Ovary (tissue), 10 donors: ENCODE data around the gene NDUFA3. TPM values are rescaled to one million over a fixed set of nuclear protein-coding genes. Genes with fewer than 3 reads are reported as not detected.

Source experiments
- DNase-seq, 5 donors: peaks; one replicate each; pipeline ENCODE4 v3.0.0-alpha.2; 2019 to 2020
- H3K27ac ChIP-seq, 2 donors: fragments of 200-600 bp; one replicate each; pipeline versions ENCODE4 v1.5.1 to v1.8.0; 2019 to 2022
- H3K27me3 ChIP-seq: fragments of 200-600 bp; one replicate; pipeline ENCODE4 v1.8.0; 2022
- H3K36me3 ChIP-seq: fragments of 200-600 bp; sonication (generic); one replicate; pipeline ENCODE4 v1.5.1; 2019
- H3K4me1 ChIP-seq: one replicate; pipeline ENCODE4 v1.8.1; 2013; ENCODE audit warnings: mild to moderate bottlenecking, moderate library complexity; ENCODE audit not compliant: insufficient read depth
- H3K4me3 ChIP-seq: fragments of 200-600 bp; sonication (generic); one replicate; pipeline ENCODE4 v1.5.1; 2017
- H3K9me3 ChIP-seq, 2 donors: fragments of 200-600 bp in 1 of 2; sonication (generic) in 1 of 2; one replicate each; pipeline versions ENCODE4 v1.5.1 to v1.8.1; 2013 to 2019; ENCODE audit warnings: mild to moderate bottlenecking in 1 of 2, moderate library complexity in 1 of 2
- EP300 ChIP-seq: sonication (generic); formaldehyde crosslinking; IDR thresholded peaks from one replicate; pipeline ENCODE4 v1.6.1; 2017; ENCODE audit warnings: antibody characterized with exemption
- POLR2A ChIP-seq: fragments of 450-650 bp; IDR thresholded peaks from one replicate; pipeline ENCODE4 v1.6.1; 2017; ENCODE audit warnings: antibody characterized with exemption, mild to moderate bottlenecking, moderate library complexity
- WGBS, 3 donors: extraction: QIAGEN DNeasy Blood & Tissue Kit in 1 of 3; methylation state at CpG; one replicate each; pipeline versions ENCODE4 v1.1.5 to v1.1.7; 2013 to 2017; 5-methylcytosine and 5-hydroxymethylcytosine counted together
- intact Hi-C, 4 donors: fragments of 100-400 bp; cut with DNase I; formaldehyde crosslinking; loops; one replicate each; pipeline versions ENCODE4 v1.11.0 to v1.15.1; 2022 to 2023
- long read RNA-seq, 3 donors: library from polyadenylated mRNA in 2 of 3; unstranded in 2 of 3; transcript quantifications; one replicate each; pipeline ENCODE4 v2.0.0 and lab custom pipeline, GENCODE V29; 2021 to 2026
- polyA plus RNA-seq, 2 donors: library from polyadenylated mRNA; stranded (reverse); fragments of 200-250 nt in 1 of 2; fragments of 350-450 nt in 1 of 2; fragmentation: Illumina TruSeq in 1 of 2; extraction: RNeasy Lipid Tissue Mini Kit (QIAGEN cat#74804) in 1 of 2; gene quantifications; one replicate each; pipeline ENCODE4 v1.2.3, GENCODE V29; 2013 to 2014
- total RNA-seq, 7 donors: library from RNA; depleted of rRNA in 2 of 7; stranded (reverse); fragments of >200 nt in 2 of 7; fragmentation: NEBNext Ultra II Directional in 3 of 7; extraction: Animal tissue kit (Norgen Biotek cat#: 25700) in 3 of 7; gene quantifications; one replicate each; pipeline versions ENCODE4 v1.1.0 to v1.2.4, GENCODE V29; 2016 to 2023
- TF ChIP-seq, protein P1 (sequence below), 3 donors: fragments of 450-650 bp in 2 of 3; fragments of 200-600 bp in 1 of 3; IDR thresholded peaks; one replicate each; pipeline versions ENCODE4 v1.5.1 to v1.8.0; 2016 to 2022; ENCODE audit warnings: antibody characterized with exemption in 3 of 3, mild to moderate bottlenecking in 1 of 3
- donor health status: DM: no; HTN: no; CAD: no; lungs with moderate emphysema.
- donor health status: DM: no; HTN: no; CAD: no.
- donor health status: Bipolar disorder and iron deficiency.
- donor health status: DM: yes; HTN: yes; CAD: no.
- donor health status: DM: no; HTN: no; CAD: no.
- donor health status: DM: yes; HTN: yes; CAD: no.

Gene NDUFA3
- total RNA-seq, result 100 to 1,000 TPM in 3 of 7 donors, 10 to 100 TPM in 3, 1 to 10 TPM in 1; 6.2 to 110 (median 82.1) TPM
- polyA plus RNA-seq, result 100 to 1,000 TPM in 1 of 2 donors, 10 to 100 TPM in 1; 58.3 to 110 TPM
- long read RNA-seq, donor 1, transcript NDUFA3-214 (4 exons, 963 nt), result major isoform, 6 of 14 reads
- long read RNA-seq, donor 1, partial matches to known transcripts, result 0 of 14 reads
- long read RNA-seq, donor 1, other reads (novel, unspliced or antisense), result 7 of 14 reads
- long read RNA-seq, donor 2, transcript NDUFA3-214 (4 exons, 963 nt), result major isoform, 52 of 64 reads
- long read RNA-seq, donor 2, transcript NDUFA3-213 (3 exons, 541 nt), result minor isoform, 10 of 64 reads
- long read RNA-seq, donor 2, partial matches to known transcripts, result 0 of 64 reads
- long read RNA-seq, donor 2, other reads (novel, unspliced or antisense), result 0 of 64 reads
- long read RNA-seq, donor 3, transcript NDUFA3-214 (4 exons, 963 nt), result major isoform, 82 of 100 reads
- long read RNA-seq, donor 3, partial matches to known transcripts, result 7 of 100 reads
- long read RNA-seq, donor 3, other reads (novel, unspliced or antisense), result 5 of 100 reads

DNA sequence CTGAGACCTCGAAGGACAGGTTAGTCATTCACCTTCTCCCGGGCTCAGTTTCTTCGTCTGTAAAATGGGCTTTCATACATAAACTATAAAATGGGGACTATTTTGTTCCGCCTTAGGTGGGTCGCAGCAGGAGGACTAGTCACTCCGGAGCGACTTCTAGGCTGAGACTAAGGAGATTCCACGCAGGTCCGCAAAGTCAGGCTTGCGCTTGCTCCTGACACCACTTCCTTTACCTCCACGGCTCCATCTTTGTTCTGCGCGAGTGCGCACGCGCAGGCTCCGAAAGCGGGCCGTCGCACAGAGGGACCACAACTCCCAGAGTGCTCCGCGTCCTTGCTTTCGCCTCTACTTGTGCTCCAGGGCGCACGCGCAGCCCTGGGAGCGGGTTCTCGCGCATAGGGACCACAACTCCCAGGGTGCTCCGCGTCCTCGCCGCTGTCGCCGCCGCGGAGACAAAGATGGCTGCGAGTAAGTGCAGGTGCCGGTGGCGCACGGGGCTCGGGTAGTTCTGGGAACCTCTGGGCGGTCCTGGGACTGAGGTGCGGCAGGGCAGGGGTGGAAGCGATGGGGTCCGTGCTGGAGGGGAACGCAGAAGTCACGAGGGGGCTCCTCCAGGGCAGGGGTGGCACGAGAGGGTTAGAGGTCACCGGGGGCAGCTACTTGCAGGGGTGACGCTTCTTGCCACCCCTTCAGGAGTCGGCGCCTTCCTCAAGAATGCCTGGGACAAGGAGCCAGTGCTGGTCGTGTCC, at the start of gene NDUFA3:
TSS of gene NDUFA3 (plus strand) at position 435 of the 749 bp plus-strand sequence. CDS start at position 459, 24 bp downstream.
- H3K9me3 ChIP-seq, result no peaks in the 10 kb centered on the region
- H3K4me3 ChIP-seq, result peak within 1 kb of the TSS; percentile 95
- no peaks in the 10 kb centered on the region for H3K27me3 ChIP-seq
- DNase-seq, result peak; percentile 97 to 98 (median 97)
- H3K36me3 ChIP-seq, result no peaks in the 10 kb centered on the region
- peaks cover 3% of the 10 kb centered on the region for H3K4me1 ChIP-seq
- intact Hi-C loops, result no loop called here
- H3K27ac ChIP-seq, result no peak within 1 kb of the TSS
- no peak for TF ChIP-seq EP300
- peak; percentile 49 for TF ChIP-seq POLR2A
- TF ChIP-seq, protein P1, sequence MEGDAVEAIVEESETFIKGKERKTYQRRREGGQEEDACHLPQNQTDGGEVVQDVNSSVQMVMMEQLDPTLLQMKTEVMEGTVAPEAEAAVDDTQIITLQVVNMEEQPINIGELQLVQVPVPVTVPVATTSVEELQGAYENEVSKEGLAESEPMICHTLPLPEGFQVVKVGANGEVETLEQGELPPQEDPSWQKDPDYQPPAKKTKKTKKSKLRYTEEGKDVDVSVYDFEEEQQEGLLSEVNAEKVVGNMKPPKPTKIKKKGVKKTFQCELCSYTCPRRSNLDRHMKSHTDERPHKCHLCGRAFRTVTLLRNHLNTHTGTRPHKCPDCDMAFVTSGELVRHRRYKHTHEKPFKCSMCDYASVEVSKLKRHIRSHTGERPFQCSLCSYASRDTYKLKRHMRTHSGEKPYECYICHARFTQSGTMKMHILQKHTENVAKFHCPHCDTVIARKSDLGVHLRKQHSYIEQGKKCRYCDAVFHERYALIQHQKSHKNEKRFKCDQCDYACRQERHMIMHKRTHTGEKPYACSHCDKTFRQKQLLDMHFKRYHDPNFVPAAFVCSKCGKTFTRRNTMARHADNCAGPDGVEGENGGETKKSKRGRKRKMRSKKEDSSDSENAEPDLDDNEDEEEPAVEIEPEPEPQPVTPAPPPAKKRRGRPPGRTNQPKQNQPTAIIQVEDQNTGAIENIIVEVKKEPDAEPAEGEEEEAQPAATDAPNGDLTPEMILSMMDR (IDR thresholded peaks at IDR 0.05), result no peak
- WGBS, 3 donors, result 2 to 4% (median 3%) methylated on average over 38 to 54 of the region's 54 CpGs

DNA sequence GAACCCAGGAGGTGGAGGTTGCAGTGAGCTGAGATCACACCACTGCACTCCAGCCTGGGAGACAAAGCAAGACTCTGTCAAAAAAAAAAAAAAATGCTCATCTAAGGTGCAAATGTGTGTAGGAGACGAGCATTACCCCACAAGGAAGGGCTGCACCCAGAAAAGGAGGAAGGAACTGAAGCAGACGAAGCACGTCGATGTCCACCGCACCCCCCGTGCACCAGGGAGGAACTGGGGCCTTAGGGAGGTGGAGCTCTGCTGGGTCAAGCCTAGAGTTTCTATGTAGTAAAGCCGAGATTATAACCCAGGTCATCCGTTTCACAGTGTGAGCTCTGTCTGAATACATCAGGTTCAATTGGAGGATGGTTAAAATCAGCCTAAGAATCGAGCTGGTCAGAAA, 40.0 kb upstream of the NDUFA3 start:
- no peak for TF ChIP-seq EP300
- TF ChIP-seq, protein P1 (IDR thresholded peaks at IDR 0.05), result no peak
- no peak for TF ChIP-seq POLR2A
- no peaks in the 10 kb centered on the region for H3K4me1 ChIP-seq
- no peaks in the 10 kb centered on the region for H3K9me3 ChIP-seq
- no peaks in the 10 kb centered on the region for H3K36me3 ChIP-seq
- H3K27me3 ChIP-seq, result no peaks in the 10 kb centered on the region
- intact Hi-C loops, result no loop called here
- H3K27ac ChIP-seq, result no peak overlapping the region
- no peak for DNase-seq
- H3K4me3 ChIP-seq, result no peak overlapping the region
- WGBS, 3 donors, result 70 to 75% (median 73%) methylated on average over 9 of the region's 9 CpGs

DNA sequence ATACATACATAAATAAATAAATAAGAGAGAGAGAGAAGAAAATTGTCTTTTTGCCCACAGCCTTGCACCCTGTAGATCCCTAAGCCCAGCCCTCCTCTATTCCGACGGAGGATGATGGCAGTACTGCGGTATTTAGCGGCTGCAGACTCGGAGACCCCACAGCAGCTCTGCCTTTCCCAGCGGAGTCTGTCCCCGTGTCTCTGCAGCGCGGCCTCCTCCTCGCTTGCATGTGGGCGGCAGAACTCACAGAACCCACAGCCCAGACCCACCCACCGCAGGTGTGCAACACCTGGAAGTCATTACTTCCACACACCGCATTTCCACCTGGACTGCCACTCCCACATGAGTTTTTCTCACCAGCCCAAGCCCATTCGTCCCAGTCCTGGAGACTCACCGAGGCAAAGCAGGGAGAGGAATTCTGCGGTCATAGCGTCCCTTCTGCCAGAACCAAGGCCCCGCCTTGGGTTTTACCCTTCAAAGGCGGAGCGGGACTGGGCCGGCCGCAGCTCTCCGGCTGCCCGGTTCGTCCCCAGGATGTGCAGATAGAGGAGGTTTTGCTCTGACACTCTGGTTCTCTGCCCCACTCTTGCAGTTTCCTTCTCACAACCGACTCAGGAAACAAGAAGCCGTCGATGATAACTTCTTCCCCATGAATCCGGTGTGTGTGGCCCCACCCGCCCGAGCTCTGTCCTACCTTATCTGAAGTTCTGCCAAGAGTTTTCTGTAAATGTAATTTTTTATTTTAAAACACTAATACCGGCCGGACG, 39.1 kb upstream of the NDUFA3 start, which contains the start of gene VSTM1:
TSS of gene VSTM1 (minus strand) at position 548 of the 767 bp plus-strand sequence. CDS start at position 428, 120 bp downstream.
- Histone ChIP-seq H3K4me3 (no peak within 1 kb of the TSS), H3K27me3 (no peaks in the 10 kb centered on the region), H3K27ac (no peak within 1 kb of the TSS), H3K36me3 (no peaks in the 10 kb centered on the region), H3K4me1 (no peaks in the 10 kb centered on the region), H3K9me3 (no peaks in the 10 kb centered on the region)
- TF ChIP-seq, protein P1 (IDR thresholded peaks at IDR 0.05), result no peak
- TF ChIP-seq EP300, result no peak
- TF ChIP-seq POLR2A, result no peak
- no peak for DNase-seq
- 77 to 81% (median 77%) methylated on average over 34 of the region's 34 CpGs for WGBS, 3 donors
- intact Hi-C loops, result no loop called here

DNA sequence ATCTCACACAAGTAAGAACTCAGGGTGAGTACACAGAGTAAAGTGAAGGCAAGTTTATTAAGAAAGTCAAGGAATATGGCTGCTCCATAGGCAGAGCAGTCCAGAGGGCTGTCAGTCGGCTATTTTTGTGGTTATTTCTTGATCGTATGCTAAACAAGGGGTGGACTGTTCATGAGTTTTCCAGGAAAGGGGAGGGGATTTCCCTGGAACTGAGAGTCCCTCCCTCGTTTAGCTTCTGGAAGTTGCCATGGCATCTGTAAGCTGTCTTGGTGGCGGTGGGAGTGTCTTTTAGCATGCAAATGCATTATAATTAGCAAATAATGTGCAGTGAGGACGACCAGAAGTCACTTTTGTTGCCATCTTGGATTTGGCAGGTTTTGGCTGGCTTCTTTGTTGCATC, 33.2 kb upstream of the NDUFA3 start:
- WGBS, 3 donors, result 57 to 60% (median 59%) methylated on average over 5 of the region's 5 CpGs
- no peak for DNase-seq
- intact Hi-C loops, result no loop called here
- no peaks in the 10 kb centered on the region for H3K36me3 ChIP-seq
- TF ChIP-seq EP300, result no peak
- TF ChIP-seq POLR2A, result no peak
- TF ChIP-seq, protein P1 (IDR thresholded peaks at IDR 0.05), result no peak
- H3K27me3 ChIP-seq, result no peaks in the 10 kb centered on the region
- no peaks in the 10 kb centered on the region for H3K4me1 ChIP-seq
- no peak overlapping the region for H3K27ac ChIP-seq
- no peak overlapping the region for H3K4me3 ChIP-seq
- H3K9me3 ChIP-seq, result no peaks in the 10 kb centered on the region
